ENCODE measurements around the gene AFAP1. TPM values are rescaled to one million over a fixed set of nuclear protein-coding genes. Genes with fewer than 3 reads are reported as not detected.
A peak's percentile ranks its signal among the peaks of the same experiment; 100 is the strongest.

Gene AFAP1
- total RNA-seq, 1 experiment from 2014 or later = 94.7 TPM

DNA sequence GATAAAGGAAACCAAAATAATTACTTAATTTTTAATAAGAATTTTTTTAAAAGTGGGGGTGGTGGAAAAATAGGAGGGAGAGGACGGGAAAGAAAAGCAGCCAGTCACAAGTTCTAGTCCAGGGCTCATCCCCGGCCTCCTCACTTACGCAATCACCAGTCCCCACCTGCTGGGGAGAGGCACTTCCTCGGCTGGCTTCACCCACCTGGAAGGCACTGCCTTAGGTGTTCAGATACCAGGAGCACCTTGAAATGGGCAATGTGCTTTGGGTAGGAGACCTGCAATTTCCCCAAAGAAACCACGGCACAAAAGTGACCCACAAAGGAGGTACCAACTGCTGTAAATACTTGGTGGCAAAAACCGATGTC lies 23.8 kb downstream of the AFAP1 start:
- peak overlapping the region; percentile 85 for H3K27ac ChIP-seq (ENCODE audit: low read length)
- no peak for ATAC-seq
- DNase-seq (ENCODE audit: low read depth, low spot score) = no peak
- BruUV-seq (replicated peaks) = no TSS peak
- H3K36me3 ChIP-seq (ENCODE audit: control insufficient read depth, insufficient read depth, low read length) = no peaks in the 10 kb centered on the region
- H3K4me3 ChIP-seq (ENCODE audit: low read depth in 2 of 2, low read length in 2 of 2) = no peak overlapping the region
- ChIA-PET CTCF (interaction anchor here (0.7 kb wide), 1 partner anchor 43 kb away, joined by 4 read pairs; no protein-coding TSS in a partner anchor), POLR2A (no interaction called here)
- in situ Hi-C loops (cut with HindIII; ENCODE audit: low pct_unique_long_range_greater_than_20kb, low sequenced_read_pairs) (no loop called here), intact Hi-C loops (cut with micrococcal nuclease; ENCODE audit: unreplicated experiment) (no loop called here)
- no peaks in the 10 kb centered on the region for H3K27me3 ChIP-seq (ENCODE audit: control insufficient read depth, insufficient read depth, low read length)
- TF ChIP-seq, protein P1, sequence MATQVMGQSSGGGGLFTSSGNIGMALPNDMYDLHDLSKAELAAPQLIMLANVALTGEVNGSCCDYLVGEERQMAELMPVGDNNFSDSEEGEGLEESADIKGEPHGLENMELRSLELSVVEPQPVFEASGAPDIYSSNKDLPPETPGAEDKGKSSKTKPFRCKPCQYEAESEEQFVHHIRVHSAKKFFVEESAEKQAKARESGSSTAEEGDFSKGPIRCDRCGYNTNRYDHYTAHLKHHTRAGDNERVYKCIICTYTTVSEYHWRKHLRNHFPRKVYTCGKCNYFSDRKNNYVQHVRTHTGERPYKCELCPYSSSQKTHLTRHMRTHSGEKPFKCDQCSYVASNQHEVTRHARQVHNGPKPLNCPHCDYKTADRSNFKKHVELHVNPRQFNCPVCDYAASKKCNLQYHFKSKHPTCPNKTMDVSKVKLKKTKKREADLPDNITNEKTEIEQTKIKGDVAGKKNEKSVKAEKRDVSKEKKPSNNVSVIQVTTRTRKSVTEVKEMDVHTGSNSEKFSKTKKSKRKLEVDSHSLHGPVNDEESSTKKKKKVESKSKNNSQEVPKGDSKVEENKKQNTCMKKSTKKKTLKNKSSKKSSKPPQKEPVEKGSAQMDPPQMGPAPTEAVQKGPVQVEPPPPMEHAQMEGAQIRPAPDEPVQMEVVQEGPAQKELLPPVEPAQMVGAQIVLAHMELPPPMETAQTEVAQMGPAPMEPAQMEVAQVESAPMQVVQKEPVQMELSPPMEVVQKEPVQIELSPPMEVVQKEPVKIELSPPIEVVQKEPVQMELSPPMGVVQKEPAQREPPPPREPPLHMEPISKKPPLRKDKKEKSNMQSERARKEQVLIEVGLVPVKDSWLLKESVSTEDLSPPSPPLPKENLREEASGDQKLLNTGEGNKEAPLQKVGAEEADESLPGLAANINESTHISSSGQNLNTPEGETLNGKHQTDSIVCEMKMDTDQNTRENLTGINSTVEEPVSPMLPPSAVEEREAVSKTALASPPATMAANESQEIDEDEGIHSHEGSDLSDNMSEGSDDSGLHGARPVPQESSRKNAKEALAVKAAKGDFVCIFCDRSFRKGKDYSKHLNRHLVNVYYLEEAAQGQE (IDR thresholded peaks at IDR 0.05; ENCODE audit: insufficient read depth in 1 of 2, low read depth in 2 of 2, low read length in 1 of 2) = no peak
- no peak for TF ChIP-seq TCF7L2 (IDR thresholded peaks at IDR 0.05; ENCODE audit: low read depth, low read length)
- TF ChIP-seq SIN3A (IDR thresholded peaks at IDR 0.05; ENCODE audit: borderline replicate concordance, insufficient read depth, low read depth, low read length) = no peak
- no peak for TF ChIP-seq POLR2AphosphoS5 (IDR thresholded peaks at IDR 0.05; ENCODE audit: low read depth, low read length)
- TF ChIP-seq, protein P2, sequence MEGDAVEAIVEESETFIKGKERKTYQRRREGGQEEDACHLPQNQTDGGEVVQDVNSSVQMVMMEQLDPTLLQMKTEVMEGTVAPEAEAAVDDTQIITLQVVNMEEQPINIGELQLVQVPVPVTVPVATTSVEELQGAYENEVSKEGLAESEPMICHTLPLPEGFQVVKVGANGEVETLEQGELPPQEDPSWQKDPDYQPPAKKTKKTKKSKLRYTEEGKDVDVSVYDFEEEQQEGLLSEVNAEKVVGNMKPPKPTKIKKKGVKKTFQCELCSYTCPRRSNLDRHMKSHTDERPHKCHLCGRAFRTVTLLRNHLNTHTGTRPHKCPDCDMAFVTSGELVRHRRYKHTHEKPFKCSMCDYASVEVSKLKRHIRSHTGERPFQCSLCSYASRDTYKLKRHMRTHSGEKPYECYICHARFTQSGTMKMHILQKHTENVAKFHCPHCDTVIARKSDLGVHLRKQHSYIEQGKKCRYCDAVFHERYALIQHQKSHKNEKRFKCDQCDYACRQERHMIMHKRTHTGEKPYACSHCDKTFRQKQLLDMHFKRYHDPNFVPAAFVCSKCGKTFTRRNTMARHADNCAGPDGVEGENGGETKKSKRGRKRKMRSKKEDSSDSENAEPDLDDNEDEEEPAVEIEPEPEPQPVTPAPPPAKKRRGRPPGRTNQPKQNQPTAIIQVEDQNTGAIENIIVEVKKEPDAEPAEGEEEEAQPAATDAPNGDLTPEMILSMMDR (IDR thresholded peaks at IDR 0.05) = no peak
- H3K9me3 ChIP-seq (ENCODE audit: control insufficient read depth, insufficient read depth, low read depth, low read length) = no peaks in the 10 kb centered on the region
- H3K4me1 ChIP-seq (ENCODE audit: control insufficient read depth, insufficient read depth, low read length) = peaks cover 79% of the 10 kb centered on the region

DNA sequence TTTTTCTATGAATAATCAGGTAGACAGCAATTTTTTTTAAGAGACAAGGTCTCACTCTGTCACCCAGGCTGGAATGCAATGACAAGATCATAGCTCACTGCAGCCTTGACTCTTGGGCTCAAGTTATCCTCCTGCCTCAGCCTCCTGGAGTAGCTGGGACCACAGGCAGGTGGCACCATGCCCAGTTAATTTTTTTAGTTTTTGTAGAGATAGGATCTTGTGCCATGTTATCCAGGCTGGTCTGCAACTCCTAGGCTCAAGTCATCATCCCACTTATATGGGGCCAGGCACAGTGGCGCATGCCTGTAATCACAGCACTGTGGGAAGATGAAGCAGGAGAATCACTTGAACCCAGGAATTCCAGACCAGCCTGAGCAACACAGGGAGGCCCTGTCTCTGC lies 26.8 kb downstream of the AFAP1 start:
- Histone ChIP-seq H3K9me3 (ENCODE audit: control insufficient read depth, insufficient read depth, low read depth, low read length) (no peaks in the 10 kb centered on the region), H3K27me3 (ENCODE audit: control insufficient read depth, insufficient read depth, low read length) (no peaks in the 10 kb centered on the region), H3K27ac (ENCODE audit: low read length) (peak overlapping the region; percentile 95), H3K4me3 (ENCODE audit: low read depth in 2 of 2, low read length in 2 of 2) (no peak overlapping the region), H3K36me3 (ENCODE audit: control insufficient read depth, insufficient read depth, low read length) (no peaks in the 10 kb centered on the region), H3K4me1 (ENCODE audit: control insufficient read depth, insufficient read depth, low read length) (peaks cover 96% of the 10 kb centered on the region)
- DNase-seq (ENCODE audit: low read depth, low spot score) (no peak), ATAC-seq (no peak)
- BruUV-seq (replicated peaks) = no TSS peak
- TF ChIP-seq SIN3A (IDR thresholded peaks at IDR 0.05; ENCODE audit: borderline replicate concordance, insufficient read depth, low read depth, low read length) (no peak), TCF7L2 (IDR thresholded peaks at IDR 0.05; ENCODE audit: low read depth, low read length) (no peak), POLR2AphosphoS5 (IDR thresholded peaks at IDR 0.05; ENCODE audit: low read depth, low read length) (no peak)
- TF ChIP-seq, protein P1 (IDR thresholded peaks at IDR 0.05; ENCODE audit: insufficient read depth in 1 of 2, low read depth in 2 of 2, low read length in 1 of 2) = no peak
- TF ChIP-seq, protein P2 (IDR thresholded peaks at IDR 0.05) = no peak
- in situ Hi-C loops (cut with HindIII; ENCODE audit: low pct_unique_long_range_greater_than_20kb, low sequenced_read_pairs) (no loop called here), intact Hi-C loops (cut with micrococcal nuclease; ENCODE audit: unreplicated experiment) (no loop called here)
- CTCF ChIA-PET = no interaction called here
- POLR2A ChIA-PET = interaction anchor here (0.7 kb wide), 1 partner anchor 46 kb away, joined by 3 read pairs; no protein-coding TSS in a partner anchor
